Measurements from ENCODE around the gene CHMP2A. TPM values are rescaled to one million over a fixed set of nuclear protein-coding genes. Genes with fewer than 3 reads are reported as not detected.

Gene CHMP2A
- total and polyA plus RNA-seq, 2 of the 13 experiments (the other 11 are each of a cell fraction or from before 2014, with no cell fraction given) = 49.7 to 55.0 TPM

- H3K4me2 ChIP-seq (ENCODE audit: low read depth, low read length) = peak overlapping the region; percentile 93
- FAIRE-seq = no peak
- ChIA-PET CTCF (ENCODE audit: low intra/inter-chr PET ratio, low total read pairs) (interaction anchor here (1.0 kb wide), 1 partner anchor 191 kb away, joined by 4 read pairs; no protein-coding TSS in a partner anchor), POLR2A (interaction anchor here (0.8 to 4.1 kb wide), 22 partner anchors 8 to 337 kb away, joined by 3 to 59 read pairs (median 5); partner anchors contain the start of genes CHMP2A, MZF1, SLC27A5 and TRIM28)
- no peaks in the 10 kb centered on the region; a peak in 1 of 5 replicates for H3K27me3 ChIP-seq (ENCODE audit: control insufficient read depth in 1 of 2, insufficient read depth in 2 of 2, low read length in 2 of 2)
- peaks cover 5 to 6% of the 10 kb centered on the region in 2 experiments; a peak in 4 of 5 replicates for H3K36me3 ChIP-seq (replicated peaks in 1 of 2; ENCODE audit: control insufficient read depth in 1 of 2, insufficient read depth in 2 of 2, low read length in 2 of 2)
- no peak overlapping the region for H2AFZ ChIP-seq (ENCODE audit: low read length)
- H3K9me3 ChIP-seq (ENCODE audit: low read length) = no peaks in the 10 kb centered on the region
- H3K27ac ChIP-seq (ENCODE audit: extremely low read length, insufficient read depth, low read length) = peak overlapping the region; percentile 88
- BruUV-seq (replicated peaks) = TSS peak; percentile 93
- peak overlapping the region; percentile 89 for H3K9ac ChIP-seq (ENCODE audit: insufficient read depth, low read depth, low read length)
- H3K79me2 ChIP-seq (ENCODE audit: insufficient read depth, low read length) = peaks cover 18% of the 10 kb centered on the region
- H3K4me3 ChIP-seq (replicated peaks in 1 of 3; ENCODE audit: insufficient read depth in 1 of 3, low read depth in 2 of 3, low read length in 3 of 3) = peak overlapping the region; percentile 78 to 94 (median 90)
- DNase-seq (ENCODE audit: low spot score) = no peak
- 5% methylated on average over 5 of the region's 7 CpGs for WGBS (ENCODE audit: low lambda C conversion rate)
- ATAC-seq = no peak
- H3K4me1 ChIP-seq (ENCODE audit: insufficient read depth, low read length) = peaks cover 22% of the 10 kb centered on the region
- TF ChIP-seq PBX3 (CRISPR knock-in tag; IDR thresholded peaks at IDR 0.05; ENCODE audit: borderline replicate concordance) = no peak
- 0 out of 2 replicates have a peak, but pooled peaks have one; percentile 0 for TF ChIP-seq ZNF367 (CRISPR knock-in tag; IDR thresholded peaks at IDR 0.05; ENCODE audit: borderline replicate concordance)
- intact Hi-C loops (cut with micrococcal nuclease; ENCODE audit: unreplicated experiment) (no loop called here), in situ Hi-C loops (cut with HindIII; ENCODE audit: extremely low pct_ligation_motif_present, low pct_unique_long_range_greater_than_20kb) (no loop called here)
- no peaks in the 10 kb centered on the region for H4K20me1 ChIP-seq (ENCODE audit: insufficient read depth, low read length)
Measured at GRCh38 chr19:58520257-58520599, 34.7 kb downstream of the CHMP2A start.

- Histone ChIP-seq H3K4me3 (replicated peaks in 1 of 3; ENCODE audit: insufficient read depth in 1 of 3, low read depth in 2 of 3, low read length in 3 of 3) (peak within 1 kb of the TSS; percentile 78 to 94 (median 90)), H4K20me1 (ENCODE audit: insufficient read depth, low read length) (no peaks in the 10 kb centered on the region), H3K4me2 (ENCODE audit: low read depth, low read length) (peak within 1 kb of the TSS; percentile 93), H3K4me1 (ENCODE audit: insufficient read depth, low read length) (peaks cover 28% of the 10 kb centered on the region), H2AFZ (ENCODE audit: low read length) (no peak within 1 kb of the TSS), H3K9me3 (ENCODE audit: low read length) (no peaks in the 10 kb centered on the region), H3K27ac (ENCODE audit: extremely low read length, insufficient read depth, low read length) (peak within 1 kb of the TSS; percentile 88), H3K9ac (ENCODE audit: insufficient read depth, low read depth, low read length) (peak within 1 kb of the TSS; percentile 89), H3K79me2 (ENCODE audit: insufficient read depth, low read length) (peaks cover 21% of the 10 kb centered on the region), H3K27me3 (ENCODE audit: control insufficient read depth in 1 of 2, insufficient read depth in 2 of 2, low read length in 2 of 2) (no peaks in the 10 kb centered on the region; a peak in 1 of 5 replicates), H3K36me3 (replicated peaks in 1 of 2; ENCODE audit: control insufficient read depth in 1 of 2, insufficient read depth in 2 of 2, low read length in 2 of 2) (peaks cover 5 to 6% of the 10 kb centered on the region in 2 experiments; a peak in 4 of 5 replicates)
- intact Hi-C loops (cut with micrococcal nuclease; ENCODE audit: unreplicated experiment) (loop anchor here (2.0 to 5.0 kb wide), 3 partner anchors 21 to 192 kb away; partner anchors contain the start of genes ZNF324 and ZSCAN22), in situ Hi-C loops (cut with HindIII; ENCODE audit: extremely low pct_ligation_motif_present, low pct_unique_long_range_greater_than_20kb) (no loop called here)
- POLR2A ChIA-PET = interaction anchor here (0.8 to 4.1 kb wide), 25 partner anchors 9 to 336 kb away, joined by 3 to 59 read pairs (median 5); partner anchors contain the start of genes CHMP2A, MZF1, SLC27A5 and TRIM28
- BruUV-seq (replicated peaks) = TSS peak; percentile 65
- DNase-seq (ENCODE audit: low spot score) (peak; percentile 90), ATAC-seq (peak; percentile 84), FAIRE-seq (peak; percentile 85)
- WGBS (ENCODE audit: low lambda C conversion rate) = no CpG with 5 or more reads among the region's 87 CpGs
- CTCF ChIA-PET (ENCODE audit: low intra/inter-chr PET ratio, low total read pairs) = interaction anchor here (1.0 kb wide), 1 partner anchor 190 kb away, joined by 4 read pairs; no protein-coding TSS in a partner anchor
- TF ChIP-seq HBP1 (CRISPR knock-in tag; IDR thresholded peaks at IDR 0.05; ENCODE audit: low read depth) = no peak
- TF ChIP-seq MTA3 (CRISPR knock-in tag; IDR thresholded peaks at IDR 0.05) = no peak
- peak; percentile 98 for TF ChIP-seq ZNF687 (CRISPR knock-in tag; IDR thresholded peaks at IDR 0.05)
- TF ChIP-seq ZNF225 (CRISPR knock-in tag; IDR thresholded peaks at IDR 0.05) = peak; percentile 90; the same call in 1 of the 2 replicates
Measured at GRCh38 chr19:58519355-58520256, 35.3 kb downstream of the CHMP2A start, which contains the start of gene ZBTB45. Gene ZBTB45 (minus strand): TSS chr19:58519810. CDS start chr19:58517673, 2,137 bp downstream.
